HCT116 (cell line): ENCODE measurements around the gene EXOC4.

Experiments used
- CTCF ChIP-seq, 3 experiments: fragments of 200-600 bp in 1 of 3; sonication (generic) in 1 of 3; IDR thresholded peaks in 2 of 3; conservative IDR thresholded peaks in 1 of 3; 2 replicates each; pipeline ENCODE4 v1.5.1; 2012 to 2017; ENCODE audit warnings: low read depth in 2 of 3, low read length in 2 of 3, antibody characterized with exemption in 1 of 3, borderline replicate concordance in 1 of 3, control low read depth in 1 of 3, mild to moderate bottlenecking in 1 of 3, mixed read lengths in 1 of 3, mixed run types in 1 of 3, moderate library complexity in 1 of 3; ENCODE audit not compliant: insufficient read depth in 1 of 3
- EZH2 ChIP-seq: fragments of 200-600 bp; sonication (generic); IDR thresholded peaks from 2 replicates; pipeline ENCODE4 v1.6.1; 2017; ENCODE audit warnings: antibody characterized with exemption, mixed run types
- POLR2A ChIP-seq: IDR thresholded peaks from 2 replicates; pipeline ENCODE4 v1.7.0; 2011; ENCODE audit warnings: borderline replicate concordance; ENCODE audit not compliant: insufficient read depth, insufficient read length; ENCODE audit errors: extremely low read depth
- POLR2AphosphoS5 ChIP-seq: IDR thresholded peaks from 2 replicates; pipeline ENCODE4 v1.6.1; 2011; ENCODE audit warnings: mild to moderate bottlenecking, low read depth, low read length, moderate library complexity
- SIN3A ChIP-seq: IDR thresholded peaks from 2 replicates; pipeline ENCODE4 v1.6.1; 2012; ENCODE audit warnings: low read depth
- SRF ChIP-seq: IDR thresholded peaks from 2 replicates; pipeline ENCODE4 v1.6.1; 2012; ENCODE audit warnings: low read depth
- YY1 ChIP-seq: IDR thresholded peaks from 2 replicates; pipeline ENCODE4 v1.6.1; 2011; ENCODE audit warnings: low read length, low read depth, moderate library complexity, mild to moderate bottlenecking; ENCODE audit not compliant: insufficient replicate concordance; ENCODE audit errors: extremely low read depth
- ZFX ChIP-seq: fragments of 450-650 bp; IDR thresholded peaks from 2 replicates; pipeline ENCODE4 v1.6.1; 2017
- TF ChIP-seq, protein P1 (sequence below): IDR thresholded peaks from 2 replicates; pipeline ENCODE4 v1.6.1; 2012; ENCODE audit warnings: low read depth
- TF ChIP-seq, protein P2 (sequence below): IDR thresholded peaks from 2 replicates; pipeline ENCODE4 v1.6.1; 2012
- TF ChIP-seq, protein P3 (sequence below): IDR thresholded peaks from 2 replicates; pipeline ENCODE4 v1.6.1; 2011; ENCODE audit warnings: mild to moderate bottlenecking, low read length, moderate library complexity; ENCODE audit not compliant: insufficient replicate concordance; ENCODE audit errors: extremely low read depth

DNA sequence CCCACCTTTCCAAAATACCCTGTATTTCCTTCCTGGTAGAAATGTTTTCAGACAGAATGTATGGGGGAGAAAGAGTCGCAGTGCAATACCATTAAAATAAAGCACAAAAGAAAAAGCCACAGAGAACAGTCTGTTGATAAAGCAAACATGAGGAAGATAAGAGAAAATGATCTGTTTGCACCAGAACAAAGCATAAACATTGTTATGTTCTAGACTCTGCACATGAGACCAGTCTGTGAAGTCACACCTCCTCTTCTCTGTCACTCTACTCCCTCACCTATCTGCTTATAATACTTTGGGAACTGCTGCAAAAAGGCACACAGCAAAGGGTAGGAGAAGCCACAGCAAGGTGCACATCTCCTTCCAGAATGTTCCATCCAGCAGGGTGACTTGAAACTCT lies 807.0 kb downstream of the EXOC4 start:
- TF ChIP-seq POLR2A (no peak), CTCF (IDR thresholded peaks at IDR 0.05 in 2 of 3, conservative IDR thresholded peaks at IDR 0.05 in 1 of 3; ENCODE audit: borderline replicate concordance in 1 of 3, insufficient read depth in 1 of 3, low read depth in 2 of 3, low read length in 2 of 3) (no peak), ZFX (no peak), EZH2 (no peak), YY1 (no peak), SRF (no peak), SIN3A (no peak), POLR2AphosphoS5 (no peak)
- TF ChIP-seq, protein P1, sequence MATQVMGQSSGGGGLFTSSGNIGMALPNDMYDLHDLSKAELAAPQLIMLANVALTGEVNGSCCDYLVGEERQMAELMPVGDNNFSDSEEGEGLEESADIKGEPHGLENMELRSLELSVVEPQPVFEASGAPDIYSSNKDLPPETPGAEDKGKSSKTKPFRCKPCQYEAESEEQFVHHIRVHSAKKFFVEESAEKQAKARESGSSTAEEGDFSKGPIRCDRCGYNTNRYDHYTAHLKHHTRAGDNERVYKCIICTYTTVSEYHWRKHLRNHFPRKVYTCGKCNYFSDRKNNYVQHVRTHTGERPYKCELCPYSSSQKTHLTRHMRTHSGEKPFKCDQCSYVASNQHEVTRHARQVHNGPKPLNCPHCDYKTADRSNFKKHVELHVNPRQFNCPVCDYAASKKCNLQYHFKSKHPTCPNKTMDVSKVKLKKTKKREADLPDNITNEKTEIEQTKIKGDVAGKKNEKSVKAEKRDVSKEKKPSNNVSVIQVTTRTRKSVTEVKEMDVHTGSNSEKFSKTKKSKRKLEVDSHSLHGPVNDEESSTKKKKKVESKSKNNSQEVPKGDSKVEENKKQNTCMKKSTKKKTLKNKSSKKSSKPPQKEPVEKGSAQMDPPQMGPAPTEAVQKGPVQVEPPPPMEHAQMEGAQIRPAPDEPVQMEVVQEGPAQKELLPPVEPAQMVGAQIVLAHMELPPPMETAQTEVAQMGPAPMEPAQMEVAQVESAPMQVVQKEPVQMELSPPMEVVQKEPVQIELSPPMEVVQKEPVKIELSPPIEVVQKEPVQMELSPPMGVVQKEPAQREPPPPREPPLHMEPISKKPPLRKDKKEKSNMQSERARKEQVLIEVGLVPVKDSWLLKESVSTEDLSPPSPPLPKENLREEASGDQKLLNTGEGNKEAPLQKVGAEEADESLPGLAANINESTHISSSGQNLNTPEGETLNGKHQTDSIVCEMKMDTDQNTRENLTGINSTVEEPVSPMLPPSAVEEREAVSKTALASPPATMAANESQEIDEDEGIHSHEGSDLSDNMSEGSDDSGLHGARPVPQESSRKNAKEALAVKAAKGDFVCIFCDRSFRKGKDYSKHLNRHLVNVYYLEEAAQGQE = no peak
- TF ChIP-seq, protein P2, sequence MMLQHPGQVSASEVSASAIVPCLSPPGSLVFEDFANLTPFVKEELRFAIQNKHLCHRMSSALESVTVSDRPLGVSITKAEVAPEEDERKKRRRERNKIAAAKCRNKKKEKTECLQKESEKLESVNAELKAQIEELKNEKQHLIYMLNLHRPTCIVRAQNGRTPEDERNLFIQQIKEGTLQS = no peak
- TF ChIP-seq, protein P3, sequence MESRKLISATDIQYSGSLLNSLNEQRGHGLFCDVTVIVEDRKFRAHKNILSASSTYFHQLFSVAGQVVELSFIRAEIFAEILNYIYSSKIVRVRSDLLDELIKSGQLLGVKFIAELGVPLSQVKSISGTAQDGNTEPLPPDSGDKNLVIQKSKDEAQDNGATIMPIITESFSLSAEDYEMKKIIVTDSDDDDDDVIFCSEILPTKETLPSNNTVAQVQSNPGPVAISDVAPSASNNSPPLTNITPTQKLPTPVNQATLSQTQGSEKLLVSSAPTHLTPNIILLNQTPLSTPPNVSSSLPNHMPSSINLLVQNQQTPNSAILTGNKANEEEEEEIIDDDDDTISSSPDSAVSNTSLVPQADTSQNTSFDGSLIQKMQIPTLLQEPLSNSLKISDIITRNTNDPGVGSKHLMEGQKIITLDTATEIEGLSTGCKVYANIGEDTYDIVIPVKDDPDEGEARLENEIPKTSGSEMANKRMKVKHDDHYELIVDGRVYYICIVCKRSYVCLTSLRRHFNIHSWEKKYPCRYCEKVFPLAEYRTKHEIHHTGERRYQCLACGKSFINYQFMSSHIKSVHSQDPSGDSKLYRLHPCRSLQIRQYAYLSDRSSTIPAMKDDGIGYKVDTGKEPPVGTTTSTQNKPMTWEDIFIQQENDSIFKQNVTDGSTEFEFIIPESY = no peak
